HG03175 (cell line): ENCODE measurements around the gene P3R3URF.
A peak's percentile ranks its signal among the peaks of the same experiment; 100 is the strongest.
"Not testable (repeated sequence)": the region's sequence is repeated elsewhere in the genome, so short reads cannot be mapped to it uniquely, and the experiment has no call there.

ENCODE experiments used
- ATAC-seq: cut with Tn5 transposase; IDR thresholded peaks from one replicate; pipeline ENCODE4 v1.9.1; 2021; ENCODE audit warnings: mild to moderate bottlenecking, moderate library complexity; ENCODE audit not compliant: unreplicated experiment

Gene P3R3URF

GRCh38 chr1:46176211-46176865, at the start of gene P3R3URF:
Gene P3R3URF (minus strand): TSS chr1:46176488. CDS start chr1:46176471, 17 bp downstream.
- no peak for ATAC-seq

DNA sequence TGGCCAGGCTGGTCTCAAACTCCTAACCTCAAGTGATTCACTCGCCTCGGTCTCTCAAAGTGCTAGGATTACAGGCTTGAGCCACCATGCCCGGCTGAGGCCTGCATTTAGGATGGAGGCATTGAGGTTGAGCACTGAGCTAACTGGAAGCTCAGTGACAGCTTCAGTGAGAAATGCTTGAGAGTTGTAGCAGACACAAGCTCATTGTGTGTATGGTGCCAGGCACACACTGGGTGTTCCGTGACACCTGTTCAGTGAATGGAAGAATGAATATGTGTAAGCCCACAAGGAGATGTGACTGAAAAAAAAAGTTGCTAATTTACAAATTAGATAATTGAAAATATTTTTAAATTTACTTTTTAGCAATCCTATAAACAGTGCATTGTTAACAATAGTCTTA, 48.7 kb upstream of the P3R3URF start:
- no peak for ATAC-seq

DNA sequence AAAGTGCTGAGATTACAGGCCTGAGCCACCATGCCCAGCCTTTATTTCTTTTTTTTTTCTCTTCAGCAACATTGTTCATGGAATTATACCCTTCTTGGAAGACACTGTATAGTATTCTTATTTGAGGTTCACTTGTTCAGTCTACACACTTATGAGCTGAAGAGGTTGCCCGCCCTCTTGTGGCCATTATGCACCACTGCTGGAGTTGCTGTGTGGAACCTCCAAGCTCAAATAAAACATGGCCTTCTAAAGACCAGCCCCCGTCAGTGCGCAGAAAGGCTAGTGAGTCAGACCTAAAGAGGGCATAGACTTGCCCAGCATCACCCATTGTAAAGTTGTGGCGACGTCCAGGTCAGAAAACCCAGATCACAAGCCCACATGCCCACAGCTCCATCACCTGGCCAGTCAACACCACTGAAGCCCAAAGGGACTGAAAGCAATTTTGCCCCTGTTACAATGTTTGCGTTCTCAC, 47.2 kb upstream of the P3R3URF start:
- ATAC-seq = peak; percentile 71

GRCh38 chr1:46223055-46223454, 46.8 kb upstream of the P3R3URF start:
- ATAC-seq = not testable (repeated sequence)

GRCh38 chr1:46221749-46222148, 45.5 kb upstream of the P3R3URF start:
- ATAC-seq = no peak

- ATAC-seq = no peak
Measured at GRCh38 chr1:46220808-46221207, 44.5 kb upstream of the P3R3URF start.

GRCh38 chr1:46219551-46220520, 43.5 kb upstream of the P3R3URF start:
- ATAC-seq = no peak

DNA sequence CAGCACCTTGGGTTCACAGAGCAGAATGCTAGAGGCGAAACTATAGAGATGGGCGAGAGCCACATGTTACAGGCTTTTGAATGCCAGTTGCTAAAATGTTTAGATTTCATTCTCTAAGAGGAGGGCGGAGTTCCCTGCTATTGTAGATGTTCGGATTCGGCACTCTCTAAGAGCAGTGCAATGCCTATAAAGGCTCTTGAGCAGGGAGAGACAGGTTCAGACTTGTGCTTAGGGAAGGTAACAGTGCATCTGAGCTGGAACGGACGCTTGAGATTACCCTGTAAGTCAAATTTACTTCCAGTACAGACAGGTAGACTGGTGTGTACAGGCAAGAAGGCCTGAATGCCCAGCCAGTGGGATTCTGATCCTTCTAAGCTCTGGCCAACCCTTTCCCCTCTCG, 42.2 kb upstream of the P3R3URF start:
- ATAC-seq = no peak

DNA sequence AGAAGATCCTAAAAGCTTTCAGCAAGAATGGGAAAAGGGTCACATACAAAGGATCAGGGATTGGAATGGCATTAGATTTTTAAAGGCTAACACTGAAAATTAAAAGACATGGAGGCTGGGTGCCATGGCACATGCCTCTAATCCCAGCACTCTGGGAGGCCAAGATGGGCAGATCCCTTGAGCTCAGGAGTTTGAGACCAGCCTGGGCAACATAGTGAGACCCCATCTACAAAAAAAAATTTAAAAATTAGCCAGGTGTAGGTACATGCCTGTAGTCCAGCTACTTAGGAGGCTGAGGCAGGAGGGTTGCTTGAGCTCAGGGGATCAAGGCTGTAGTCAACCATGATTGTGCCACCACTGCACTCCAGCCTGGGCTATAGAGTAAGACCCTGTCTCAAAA, 39.2 kb upstream of the P3R3URF start:
- ATAC-seq = no peak

GRCh38 chr1:46211051-46211450, 34.8 kb upstream of the P3R3URF start:
- ATAC-seq = no peak

DNA sequence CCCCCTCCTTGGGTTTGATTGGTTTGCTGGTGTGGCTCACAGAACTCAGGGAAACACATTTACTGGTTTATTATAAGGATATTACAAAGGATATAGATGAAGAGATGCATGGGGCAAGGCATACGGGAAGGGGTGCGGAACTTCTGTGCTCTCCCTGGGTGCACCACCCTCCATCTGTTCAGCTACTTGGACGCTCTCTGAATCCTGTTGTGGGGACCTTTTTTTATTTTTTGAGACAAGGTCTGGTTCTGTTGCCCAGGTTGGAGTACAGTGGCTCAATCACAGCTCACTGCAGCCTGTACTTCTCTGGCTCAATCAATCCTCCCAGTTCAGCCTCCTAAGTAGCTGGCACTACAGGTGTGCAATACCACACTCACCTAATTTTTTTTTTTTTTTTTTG, 34.3 kb upstream of the P3R3URF start:
- ATAC-seq = no peak

GRCh38 chr1:46206399-46206798, 30.1 kb upstream of the P3R3URF start:
- ATAC-seq = no peak

DNA sequence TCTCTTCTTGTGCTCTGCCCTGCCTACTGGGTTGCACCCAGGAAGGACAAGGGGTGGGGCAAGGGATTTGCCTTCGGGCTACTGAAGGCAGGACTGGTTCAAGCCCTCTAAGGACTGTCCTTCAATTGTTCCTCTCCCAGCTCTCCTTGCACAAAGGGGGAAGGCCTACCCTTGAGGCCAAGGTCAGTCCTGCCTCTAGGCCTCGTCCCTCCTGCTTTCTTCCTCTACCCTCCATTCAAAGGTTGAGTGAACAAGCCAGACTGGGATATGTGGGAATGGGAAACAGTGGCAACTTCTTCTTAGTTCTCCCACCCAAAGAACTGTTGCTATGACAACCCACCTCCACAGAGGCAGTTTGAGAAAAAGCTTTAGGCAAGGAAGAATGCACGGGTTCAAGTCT, 29.5 kb upstream of the P3R3URF start:
- ATAC-seq = no peak

DNA sequence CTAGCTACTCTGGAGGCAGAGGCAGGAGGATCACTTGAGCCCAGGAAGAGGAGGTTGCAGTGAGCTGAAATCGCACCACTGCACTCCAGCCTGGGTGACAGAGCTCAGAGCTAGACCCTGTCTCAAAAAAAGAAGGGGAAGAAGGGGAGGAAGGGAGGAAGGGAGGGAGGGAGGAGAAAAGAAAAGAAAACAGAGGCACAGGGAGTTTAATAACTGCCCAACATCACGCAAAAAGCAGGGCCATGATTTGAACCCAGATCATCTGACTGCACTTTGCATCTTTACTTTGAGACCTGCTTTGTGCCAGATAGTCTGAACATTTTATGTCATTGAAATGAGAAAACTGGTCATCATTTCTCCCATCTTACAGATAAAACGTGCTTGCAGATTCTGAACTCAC, 28.9 kb upstream of the P3R3URF start:
- ATAC-seq = no peak

DNA sequence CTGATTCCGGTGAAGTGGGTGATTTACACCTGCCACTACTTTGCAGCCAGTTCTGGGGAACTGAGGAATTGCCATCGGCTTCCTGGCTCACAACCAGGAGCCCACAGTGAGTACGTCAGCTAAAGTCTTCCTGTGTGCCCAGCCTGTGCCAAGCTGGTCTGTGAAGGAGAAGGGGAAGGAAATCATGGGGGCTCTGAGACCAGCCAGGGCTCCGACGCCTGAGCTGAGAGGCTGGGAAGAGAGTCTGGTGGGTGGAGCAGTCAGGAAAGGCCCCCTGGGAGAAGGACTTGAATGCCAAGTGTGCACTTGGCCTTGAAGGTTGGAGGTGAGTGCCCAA, 28.1 kb upstream of the P3R3URF start:
- no peak for ATAC-seq

GRCh38 chr1:46203738-46204405, 27.6 kb upstream of the P3R3URF start:
- ATAC-seq = no peak

GRCh38 chr1:46199233-46199749, 23.0 kb upstream of the P3R3URF start:
- no peak for ATAC-seq

DNA sequence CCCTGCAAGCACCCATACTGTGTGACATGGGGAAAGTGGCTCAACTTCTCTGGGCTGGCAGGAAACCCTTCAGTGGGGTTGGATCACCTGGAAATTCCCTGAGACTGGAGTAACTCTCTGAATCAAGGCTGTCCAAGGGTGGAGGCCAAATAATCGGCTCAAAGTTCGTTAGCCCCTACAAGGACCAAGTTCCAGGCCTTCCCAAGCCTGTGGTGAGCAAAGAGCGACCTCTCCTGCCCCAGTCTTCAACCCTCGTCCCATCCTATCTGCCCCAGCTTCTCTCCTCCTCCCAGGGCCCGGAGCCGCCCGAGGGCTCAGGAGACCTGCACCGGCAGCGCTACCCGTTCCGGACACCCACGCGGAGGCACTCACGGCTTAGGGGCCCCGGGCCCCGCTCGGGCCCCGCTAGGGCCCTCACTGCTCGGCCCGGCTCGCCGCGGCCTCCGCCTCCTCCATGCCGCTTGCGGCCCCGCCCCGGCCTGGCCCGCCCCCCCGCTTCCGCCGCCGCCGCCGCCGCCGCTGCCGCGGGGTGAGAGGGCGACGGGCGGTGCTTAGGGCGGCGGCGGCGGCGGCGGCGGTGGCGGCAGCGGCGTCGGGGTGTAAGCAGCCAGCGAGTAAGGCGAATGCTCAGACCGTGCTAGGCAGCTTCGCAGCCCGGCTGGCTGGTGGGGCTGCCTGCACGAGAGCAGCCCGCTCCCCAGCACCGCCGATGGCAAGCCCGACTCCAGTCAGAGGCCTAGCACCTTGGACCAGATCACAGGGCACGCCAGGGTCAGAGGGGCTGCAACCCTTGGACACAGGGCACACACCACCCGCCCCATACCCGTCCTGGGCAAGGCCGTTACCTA, 21.9 kb upstream of the P3R3URF start, which contains the start of gene POMGNT1:
TSS of gene POMGNT1 (minus strand) at position 471 of the 848 bp plus-strand sequence. CDS start 613 bp downstream, outside the sequence.
- ATAC-seq = peak; percentile 93

GRCh38 chr1:46197560-46197963, 21.3 kb upstream of the P3R3URF start:
- no peak for ATAC-seq

DNA sequence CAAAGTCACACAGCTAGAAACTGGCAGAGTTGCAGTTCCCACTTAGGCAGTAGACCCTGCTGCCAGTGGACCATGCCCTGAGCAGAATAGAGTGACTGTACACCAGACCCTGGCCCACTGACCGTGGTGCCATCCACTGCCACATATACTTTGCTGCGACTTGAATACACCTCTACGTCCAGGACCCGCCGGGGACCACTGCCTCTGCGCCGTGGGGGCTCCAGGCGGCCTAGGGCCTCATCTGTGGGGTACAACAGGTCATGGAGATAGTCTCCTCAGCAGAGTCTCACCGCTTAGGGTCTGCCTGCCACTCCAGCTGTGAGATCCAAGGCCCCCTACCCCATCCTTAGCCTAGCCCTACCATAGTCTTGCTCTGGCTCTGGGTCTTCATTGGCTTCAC, 20.3 kb upstream of the P3R3URF start:
- no peak for ATAC-seq
